H9 (cell line): ENCODE data around the gene ARHGEF10L. TPM values are rescaled to one million over a fixed set of nuclear protein-coding genes. Genes with fewer than 3 reads are reported as not detected.
A peak's percentile ranks its signal among the peaks of the same experiment; 100 is the strongest.

Experiments used
- DNase-seq: peaks from one replicate; pipeline ENCODE4 v3.0.0-alpha.2; 2017
- H2AFZ ChIP-seq: one replicate; pipeline ENCODE4 v1.6.1; 2013; ENCODE audit warnings: mild to moderate bottlenecking, low read length, control low read depth, moderate library complexity
- H2AK5ac ChIP-seq: 2 replicates; pipeline ENCODE4 v1.6.1; 2013; ENCODE audit warnings: low read length, control low read depth, mixed read lengths; ENCODE audit not compliant: insufficient read length
- H2BK120ac ChIP-seq: one replicate; pipeline ENCODE4 v1.6.1; 2013; ENCODE audit warnings: low read depth, mild to moderate bottlenecking, low read length, control low read depth, inconsistent platforms; ENCODE audit not compliant: poor library complexity, severe bottlenecking
- H2BK12ac ChIP-seq: 2 replicates; pipeline ENCODE4 v1.6.1; 2013; ENCODE audit warnings: low read length, control low read depth, mixed read lengths, low read depth; ENCODE audit not compliant: insufficient read length
- H2BK15ac ChIP-seq: 2 replicates; pipeline ENCODE4 v1.6.1; 2013; ENCODE audit warnings: low read depth, low read length, control low read depth
- H2BK20ac ChIP-seq: one replicate; pipeline ENCODE4 v1.6.1; 2013; ENCODE audit warnings: low read depth, mild to moderate bottlenecking, low read length, control low read depth, inconsistent platforms; ENCODE audit not compliant: poor library complexity, severe bottlenecking
- H2BK5ac ChIP-seq: 2 replicates; pipeline ENCODE4 v1.6.1; 2013; ENCODE audit warnings: low read length, control low read depth, mixed read lengths; ENCODE audit not compliant: insufficient read length
- H3K14ac ChIP-seq: 2 replicates; pipeline ENCODE4 v1.6.1; 2013; ENCODE audit warnings: low read length, control low read depth; ENCODE audit not compliant: insufficient read depth
- H3K18ac ChIP-seq: 2 replicates; pipeline ENCODE4 v1.6.1; 2013; ENCODE audit warnings: low read depth, mild to moderate bottlenecking, mixed read lengths, low read length, control low read depth; ENCODE audit not compliant: insufficient read length
- H3K23ac ChIP-seq: 2 replicates; pipeline ENCODE4 v1.6.1; 2013; ENCODE audit warnings: low read length, control low read depth, mixed read lengths, low read depth; ENCODE audit not compliant: insufficient read length
- H3K23me2 ChIP-seq: 2 replicates; pipeline ENCODE4 v1.6.1; 2013; ENCODE audit warnings: low read depth, mild to moderate bottlenecking, mixed read lengths, low read length, control low read depth; ENCODE audit not compliant: insufficient read length, poor library complexity, severe bottlenecking
- H3K27ac ChIP-seq: 2 replicates; pipeline ENCODE4 v1.5.1; 2013; ENCODE audit warnings: low read length, control low read depth, mixed read lengths, low read depth; ENCODE audit not compliant: insufficient read length
- H3K27me3 ChIP-seq: 2 replicates; pipeline ENCODE4 v1.6.1; 2013; ENCODE audit warnings: low read length, control low read depth, inconsistent platforms; ENCODE audit not compliant: insufficient read depth
- H3K4ac ChIP-seq: 2 replicates; pipeline ENCODE4 v1.6.1; 2013; ENCODE audit warnings: low read depth, mild to moderate bottlenecking, control low read depth, inconsistent platforms, low read length, moderate library complexity
- H3K4me1 ChIP-seq: 2 replicates; pipeline ENCODE4 v1.6.1; 2013; ENCODE audit warnings: low read length, control low read depth, inconsistent platforms; ENCODE audit not compliant: insufficient read depth
- H3K4me2 ChIP-seq: 2 replicates; pipeline ENCODE4 v1.6.1; 2013; ENCODE audit warnings: low read length, control low read depth, mixed read lengths; ENCODE audit not compliant: insufficient read length, insufficient read depth
- H3K56ac ChIP-seq: 2 replicates; pipeline ENCODE4 v1.6.1; 2013; ENCODE audit warnings: low read depth, mild to moderate bottlenecking, mixed read lengths, low read length, control low read depth; ENCODE audit not compliant: insufficient read length
- H3K79me1 ChIP-seq: 2 replicates; pipeline ENCODE4 v1.6.1; 2013; ENCODE audit warnings: low read depth, mild to moderate bottlenecking, moderate library complexity, low read length, control low read depth, inconsistent platforms; ENCODE audit not compliant: insufficient read depth, poor library complexity, severe bottlenecking
- H3K79me2 ChIP-seq: 2 replicates; pipeline ENCODE4 v1.6.1; 2013; ENCODE audit warnings: low read length, control low read depth, inconsistent platforms; ENCODE audit not compliant: insufficient read depth
- H3K9ac ChIP-seq: 2 replicates; pipeline ENCODE4 v1.6.1; 2013; ENCODE audit warnings: low read length, control low read depth, mixed read lengths; ENCODE audit not compliant: insufficient read length; ENCODE audit errors: extremely low read depth
- H3K9me3 ChIP-seq: one replicate; pipeline ENCODE4 v1.6.1; 2013; ENCODE audit warnings: low read depth, low read length, inconsistent platforms; ENCODE audit not compliant: control insufficient read depth
- H3T11ph ChIP-seq: one replicate; pipeline ENCODE4 v1.6.1; 2013; ENCODE audit warnings: mild to moderate bottlenecking, low read length, control low read depth, inconsistent platforms
- H4K20me1 ChIP-seq: one replicate; pipeline ENCODE4 v1.6.1; 2013; ENCODE audit not compliant: control insufficient read depth, insufficient read length, insufficient read depth
- H4K5ac ChIP-seq: 2 replicates; pipeline ENCODE4 v1.6.1; 2013; ENCODE audit warnings: low read depth, mild to moderate bottlenecking, mixed read lengths, low read length, control low read depth; ENCODE audit not compliant: insufficient read length
- H4K8ac ChIP-seq: replicated peaks from 2 replicates; pipeline ENCODE4 v1.6.1; 2013; ENCODE audit warnings: low read length, control low read depth, mixed read lengths, low read depth; ENCODE audit not compliant: insufficient read length
- H4K91ac ChIP-seq: 2 replicates; pipeline ENCODE4 v1.6.1; 2013; ENCODE audit warnings: low read depth, mild to moderate bottlenecking, moderate library complexity, mixed read lengths, low read length, control low read depth; ENCODE audit not compliant: insufficient read length
- H3K27ac Mint-ChIP-seq, 3 experiments: 2 replicates in 2 of 3; 3 replicates in 1 of 3; pipeline ENCODE4 v1.8.0; 2020 to 2021; ENCODE audit warnings: mixed read lengths in 3 of 3, mild to moderate bottlenecking in 1 of 3, moderate library complexity in 1 of 3
- H3K27me3 Mint-ChIP-seq: 2 replicates; pipeline ENCODE4 v1.8.0; 2021; ENCODE audit warnings: low read depth, mild to moderate bottlenecking, moderate library complexity, mixed read lengths
- H3K36me3 Mint-ChIP-seq, 3 experiments: 2 replicates in 2 of 3; 3 replicates in 1 of 3; pipeline ENCODE4 v1.8.0; 2020 to 2021; ENCODE audit warnings: low read depth in 3 of 3, mixed read lengths in 3 of 3; ENCODE audit not compliant: insufficient read depth in 1 of 3
- H3K4me1 Mint-ChIP-seq, 2 experiments: 2 replicates each; pipeline ENCODE4 v1.8.0; 2020; ENCODE audit warnings: mixed read lengths in 2 of 2
- H3K4me3 Mint-ChIP-seq, 2 experiments: 2 replicates in 1 of 2; 3 replicates in 1 of 2; pipeline ENCODE4 v1.8.0; 2020 to 2021; ENCODE audit warnings: mild to moderate bottlenecking in 2 of 2, mixed read lengths in 2 of 2, moderate library complexity in 1 of 2
- H3K9me3 Mint-ChIP-seq, 2 experiments: 2 replicates in 1 of 2; 3 replicates in 1 of 2; pipeline ENCODE4 v1.8.0; 2020; ENCODE audit warnings: mild to moderate bottlenecking in 2 of 2, mixed read lengths in 2 of 2, moderate library complexity in 1 of 2
- CTCF ChIP-seq: fragments of 200-600 bp; sonication (generic); conservative IDR thresholded peaks from 3 replicates; pipeline ENCODE4 v1.8.0; 2021; ENCODE audit warnings: antibody characterized with exemption, mild to moderate bottlenecking
- WGBS: extraction: QIAGEN DNeasy Blood & Tissue Kit; methylation state at CpG from one replicate; pipeline ENCODE4 v1.1.7; 2013; ENCODE audit warnings: missing lambda C conversion rate, low lambda C conversion rate, mixed read lengths; ENCODE audit not compliant: insufficient read length; ENCODE audit errors: extremely low coverage; 5-methylcytosine and 5-hydroxymethylcytosine counted together
- total RNA-seq: library from RNA; stranded (reverse); gene quantifications from 2 replicates; pipeline ENCODE4 v1.2.1, GENCODE V29; 2021

Gene ARHGEF10L
- total RNA-seq, 1 experiment from 2014 or later: 20.2 TPM

GRCh38 chr1:17576519-17576853 lies 37.0 kb downstream of the ARHGEF10L start:
- no peak overlapping the region for H3K4me2 ChIP-seq
- peaks cover 14% of the 10 kb centered on the region; the same call in 1 of the 2 replicates for H3K79me2 ChIP-seq
- Mint-ChIP-seq H3K9me3 (no peaks in the 10 kb centered on the region), H3K4me1 (peaks cover 58 to 75% of the 10 kb centered on the region in 2 experiments), H3K4me3 (no peak overlapping the region; a peak in 1 of 5 replicates), H3K27me3 (no peaks in the 10 kb centered on the region; the same call in 1 of the 2 replicates), H3K27ac (peak overlapping the region in 1 of 3 experiments; percentile 73; a peak in 3 of 7 replicates), H3K36me3 (no peaks in the 10 kb centered on the region; a peak in 1 of 7 replicates)
- no peaks in the 10 kb centered on the region for H3K79me1 ChIP-seq
- no peak for TF ChIP-seq CTCF
- H2AFZ ChIP-seq: no peak overlapping the region
- no peak overlapping the region for H4K5ac ChIP-seq
- no peak overlapping the region for H3T11ph ChIP-seq
- H3K18ac ChIP-seq: no peak overlapping the region
- no peak overlapping the region for H2BK12ac ChIP-seq
- no peak overlapping the region for H2BK20ac ChIP-seq
- no peak overlapping the region for H2BK5ac ChIP-seq
- H3K9ac ChIP-seq: no peak overlapping the region
- no peak overlapping the region for H3K14ac ChIP-seq
- no peak overlapping the region for H2BK15ac ChIP-seq
- no peak overlapping the region for H3K56ac ChIP-seq
- no peaks in the 10 kb centered on the region for H3K27me3 ChIP-seq
- no peaks in the 10 kb centered on the region for H3K9me3 ChIP-seq
- peaks cover 10% of the 10 kb centered on the region; the same call in 1 of the 2 replicates for H3K4me1 ChIP-seq
- no peaks in the 10 kb centered on the region for H3K23me2 ChIP-seq
- no peak overlapping the region for H4K91ac ChIP-seq
- H2BK120ac ChIP-seq: no peak overlapping the region
- no peak overlapping the region for H3K27ac ChIP-seq
- no CpG with 5 or more reads among the region's 6 CpGs for WGBS
- no peak overlapping the region for H2AK5ac ChIP-seq
- H4K20me1 ChIP-seq: peaks cover 2% of the 10 kb centered on the region
- H3K23ac ChIP-seq: no peak overlapping the region
- H3K4ac ChIP-seq: no peak overlapping the region
- H4K8ac ChIP-seq: no peak overlapping the region
- no peak for DNase-seq
